Stimulated activated CD8-positive, alpha-beta memory T cell treated with anti-CD3 and anti-CD28 coated beads, Interleukin-12 subunit alpha, Interleukin-12 subunit beta, amount 100 ng/mL, for 4 hours (primary cell): ENCODE results near the gene MFNG.

Experiments used
- DNase-seq: peaks from one replicate; pipeline ENCODE4 v3.0.0-alpha.2; 2020; ENCODE audit warnings: low read depth

Gene MFNG

GRCh38 chr22:37493979-37494378, 7.8 kb upstream of the MFNG start:
- DNase-seq: no peak

GRCh38 chr22:37492428-37493344, 6.5 kb upstream of the MFNG start:
- DNase-seq: peak; percentile 10

GRCh38 chr22:37491559-37492427, 5.6 kb upstream of the MFNG start:
- no peak for DNase-seq

- DNase-seq: no peak
These were observed 4.9 kb upstream of the MFNG start for GRCh38 chr22:37491106-37491505.

GRCh38 chr22:37489983-37490382, 3.8 kb upstream of the MFNG start:
- no peak for DNase-seq

GRCh38 chr22:37488337-37489135, 2.4 kb upstream of the MFNG start:
- DNase-seq: no peak

- DNase-seq: no peak
These were observed 1.4 kb upstream of the MFNG start for GRCh38 chr22:37487571-37487970.

- no peak for DNase-seq
These were observed 945 bp upstream of the MFNG start for GRCh38 chr22:37487129-37487528.

GRCh38 chr22:37485395-37486223, 575 bp downstream of the MFNG start:
- DNase-seq: peak; percentile 6

- peak; percentile 66 for DNase-seq
These were observed 1.4 kb downstream of the MFNG start for GRCh38 chr22:37484480-37485394.

GRCh38 chr22:37483050-37483449, 3.1 kb downstream of the MFNG start:
- DNase-seq: no peak

- no peak for DNase-seq
These were observed 3.9 kb downstream of the MFNG start for GRCh38 chr22:37482244-37482643.

GRCh38 chr22:37481347-37481907, 4.8 kb downstream of the MFNG start:
- DNase-seq: no peak

GRCh38 chr22:37480387-37481346, 5.5 kb downstream of the MFNG start:
- no peak for DNase-seq

- DNase-seq: no peak
These were observed 7.0 kb downstream of the MFNG start for GRCh38 chr22:37479196-37479595.

- no peak for DNase-seq
These were observed 9.5 kb downstream of the MFNG start for GRCh38 chr22:37476389-37477329.

- DNase-seq: no peak
These were observed 11.6 kb downstream of the MFNG start for GRCh38 chr22:37474447-37475090.
